NCI-H2029 treated with DMSO at 0.1 percent for 48 hours (cell line): ENCODE measurements around the gene KCNH2.
A peak's percentile ranks its signal among the peaks of the same experiment; 100 is the strongest.

ENCODE experiments used
- DNase-seq: peaks from one replicate; lab custom pipeline; 2025; lab: John Stamatoyannopoulos, UW

KCNH2 gene

DNA sequence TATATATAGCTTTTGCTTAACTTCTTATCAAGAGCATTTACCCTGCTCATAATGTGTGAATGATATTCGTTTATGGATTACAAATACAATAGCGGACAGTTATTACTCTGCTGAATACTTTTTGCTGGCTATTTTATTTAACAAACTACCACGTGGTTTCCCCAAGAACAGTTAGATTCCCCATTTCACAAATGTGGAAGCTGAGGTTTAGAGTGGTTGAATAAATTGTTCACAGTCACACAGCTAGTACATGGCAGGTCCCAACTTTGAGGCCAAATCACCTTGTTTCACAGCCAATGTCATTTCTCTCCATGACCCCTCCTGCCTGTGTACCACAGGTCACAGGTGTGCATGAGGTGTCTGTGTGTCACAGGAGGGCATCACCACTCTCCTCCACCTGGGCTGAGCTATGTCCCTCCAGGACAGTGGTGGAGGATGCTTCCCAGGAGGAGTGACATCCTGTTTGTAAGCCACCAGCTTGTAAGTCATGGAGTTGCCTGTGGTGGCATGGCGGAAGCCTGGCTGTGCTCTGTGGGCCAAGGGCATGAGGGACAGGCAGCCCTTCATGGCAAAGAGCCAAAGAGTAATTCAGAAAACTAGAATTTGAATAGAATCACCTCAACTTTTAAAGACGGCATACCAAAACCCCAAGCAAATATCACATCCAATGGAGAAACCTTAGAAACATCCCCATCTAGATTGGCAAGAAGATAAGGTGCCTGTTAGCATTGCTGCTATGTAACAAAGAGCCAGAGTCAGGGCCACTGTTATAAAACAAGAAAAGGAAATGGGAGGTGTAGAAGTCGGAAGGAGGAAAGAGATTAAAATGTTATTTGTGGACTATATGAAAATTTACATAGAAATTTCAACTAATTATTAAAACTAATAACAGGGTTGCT lies 73.9 kb downstream of the KCNH2 start:
- no peak for DNase-seq

GRCh38 chr7:150903606-150904005 lies 74.5 kb downstream of the KCNH2 start:
- DNase-seq: peak; percentile 87

- DNase-seq: no peak
These were observed 75.8 kb downstream of the KCNH2 start for GRCh38 chr7:150902078-150903033.

- DNase-seq: no peak
These were observed 76.7 kb downstream of the KCNH2 start for GRCh38 chr7:150901160-150902035.

DNA sequence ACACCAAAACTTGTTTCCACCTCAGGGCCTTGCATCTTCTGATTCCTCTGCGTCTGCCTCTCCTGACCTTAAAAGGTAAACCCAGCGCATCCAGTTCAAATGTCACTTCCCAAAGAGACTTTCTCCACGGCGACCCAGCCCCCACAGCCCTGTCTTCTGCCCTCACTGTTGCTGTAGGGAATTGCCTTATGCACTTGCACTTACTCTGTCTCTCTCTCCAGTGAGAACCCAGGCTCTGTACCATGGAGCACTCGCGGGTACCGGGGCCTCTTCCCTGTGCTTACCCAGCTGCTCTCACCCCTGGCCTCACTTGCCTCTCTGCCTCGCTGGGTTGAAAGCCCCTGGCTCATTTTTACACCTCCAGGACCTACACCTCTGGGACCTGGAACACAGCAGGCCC lies 77.4 kb downstream of the KCNH2 start:
- DNase-seq: no peak

- DNase-seq: peak; percentile 41
These were observed 79.6 kb downstream of the KCNH2 start for GRCh38 chr7:150898475-150899011.

- DNase-seq: no peak
These were observed 80.3 kb downstream of the KCNH2 start for GRCh38 chr7:150897502-150898474.

GRCh38 chr7:150896562-150897209 lies 81.4 kb downstream of the KCNH2 start:
- DNase-seq: no peak

DNA sequence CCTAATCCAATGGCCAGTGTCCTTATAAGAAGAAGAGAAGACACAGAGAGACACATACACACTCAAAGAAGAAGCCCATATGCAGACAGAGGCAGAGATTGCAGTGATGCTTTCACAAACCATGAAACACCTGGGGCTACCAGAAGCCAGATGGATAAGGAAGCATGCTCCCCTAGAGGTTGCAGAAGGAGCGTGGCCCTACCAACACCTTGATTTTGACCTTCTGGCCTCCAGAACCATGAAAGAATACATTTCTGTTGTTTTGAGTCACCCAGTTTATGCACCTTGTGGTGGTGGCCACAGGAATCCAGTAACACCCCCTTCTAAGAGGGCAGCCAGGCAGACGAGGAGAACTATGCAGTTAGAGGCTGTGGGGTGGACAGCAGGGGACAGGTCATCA lies 82.3 kb downstream of the KCNH2 start:
- DNase-seq: no peak
